ENCODE results near the gene GATA5. TPM values are rescaled to one million over a fixed set of nuclear protein-coding genes. Genes with fewer than 3 reads are reported as not detected.

Gene GATA5
- polyA plus RNA-seq, 1 donor from 2014 or later = not detected

GRCh38 chr20:62472941-62473585, 2.7 kb downstream of the GATA5 start:
- no peak overlapping the region for H3K27ac ChIP-seq (ENCODE audit: low read length)
- H3K9ac ChIP-seq (ENCODE audit: low read length) = no peak overlapping the region
- TF ChIP-seq, protein P1, sequence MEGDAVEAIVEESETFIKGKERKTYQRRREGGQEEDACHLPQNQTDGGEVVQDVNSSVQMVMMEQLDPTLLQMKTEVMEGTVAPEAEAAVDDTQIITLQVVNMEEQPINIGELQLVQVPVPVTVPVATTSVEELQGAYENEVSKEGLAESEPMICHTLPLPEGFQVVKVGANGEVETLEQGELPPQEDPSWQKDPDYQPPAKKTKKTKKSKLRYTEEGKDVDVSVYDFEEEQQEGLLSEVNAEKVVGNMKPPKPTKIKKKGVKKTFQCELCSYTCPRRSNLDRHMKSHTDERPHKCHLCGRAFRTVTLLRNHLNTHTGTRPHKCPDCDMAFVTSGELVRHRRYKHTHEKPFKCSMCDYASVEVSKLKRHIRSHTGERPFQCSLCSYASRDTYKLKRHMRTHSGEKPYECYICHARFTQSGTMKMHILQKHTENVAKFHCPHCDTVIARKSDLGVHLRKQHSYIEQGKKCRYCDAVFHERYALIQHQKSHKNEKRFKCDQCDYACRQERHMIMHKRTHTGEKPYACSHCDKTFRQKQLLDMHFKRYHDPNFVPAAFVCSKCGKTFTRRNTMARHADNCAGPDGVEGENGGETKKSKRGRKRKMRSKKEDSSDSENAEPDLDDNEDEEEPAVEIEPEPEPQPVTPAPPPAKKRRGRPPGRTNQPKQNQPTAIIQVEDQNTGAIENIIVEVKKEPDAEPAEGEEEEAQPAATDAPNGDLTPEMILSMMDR (IDR thresholded peaks at IDR 0.05; ENCODE audit: poor library complexity, severe bottlenecking) = no peak
- TF ChIP-seq TAF1 (IDR thresholded peaks at IDR 0.05; ENCODE audit: low read depth) = no peak
- no peaks in the 10 kb centered on the region for H3K36me3 ChIP-seq (ENCODE audit: insufficient read depth, low read length)
- H3K9me2 ChIP-seq (ENCODE audit: insufficient read depth, low read length) = no peaks in the 10 kb centered on the region
- H2AFZ ChIP-seq (ENCODE audit: low read depth, low read length) = no peak overlapping the region
- H3K4me2 ChIP-seq (ENCODE audit: low read length) = no peak overlapping the region
- no peak overlapping the region for H3K4me3 ChIP-seq (ENCODE audit: low read length)
- no peaks in the 10 kb centered on the region for H3F3A ChIP-seq (ENCODE audit: insufficient read depth, low read length, poor library complexity, severe bottlenecking)
- H3K27me3 ChIP-seq (ENCODE audit: insufficient read depth, low read depth, low read length) = peaks cover 55% of the 10 kb centered on the region
- H3K9me3 ChIP-seq (ENCODE audit: low read length) = no peaks in the 10 kb centered on the region
- H4K20me1 ChIP-seq (ENCODE audit: insufficient read depth) = no peaks in the 10 kb centered on the region
- H3K79me2 ChIP-seq (replicated peaks; ENCODE audit: insufficient read depth, low read length) = no peaks in the 10 kb centered on the region

- Histone ChIP-seq H3F3A (ENCODE audit: insufficient read depth, low read length, poor library complexity, severe bottlenecking) (no peaks in the 10 kb centered on the region), H2AFZ (ENCODE audit: low read depth, low read length) (no peak overlapping the region), H3K27me3 (ENCODE audit: insufficient read depth, low read depth, low read length) (peaks cover 48% of the 10 kb centered on the region), H4K20me1 (ENCODE audit: insufficient read depth) (no peaks in the 10 kb centered on the region), H3K9me2 (ENCODE audit: insufficient read depth, low read length) (no peaks in the 10 kb centered on the region), H3K9me3 (ENCODE audit: low read length) (no peaks in the 10 kb centered on the region), H3K9ac (ENCODE audit: low read length) (no peak overlapping the region), H3K27ac (ENCODE audit: low read length) (no peak overlapping the region), H3K4me3 (ENCODE audit: low read length) (no peak overlapping the region), H3K79me2 (replicated peaks; ENCODE audit: insufficient read depth, low read length) (no peaks in the 10 kb centered on the region), H3K36me3 (ENCODE audit: insufficient read depth, low read length) (no peaks in the 10 kb centered on the region), H3K4me2 (ENCODE audit: low read length) (no peak overlapping the region)
- TF ChIP-seq MXI1 (conservative IDR thresholded peaks at IDR 0.05; ENCODE audit: poor library complexity, severe bottlenecking) = no peak
- TF ChIP-seq EP300 (conservative IDR thresholded peaks at IDR 0.05; ENCODE audit: poor library complexity, severe bottlenecking) = no peak
- no peak for TF ChIP-seq RAD21 (conservative IDR thresholded peaks at IDR 0.05)
- no peak for TF ChIP-seq EZH2 (IDR thresholded peaks at IDR 0.05; ENCODE audit: borderline replicate concordance, insufficient read depth, low read length, poor library complexity, severe bottlenecking)
- TF ChIP-seq POLR2AphosphoS5 (IDR thresholded peaks at IDR 0.05) = no peak
- TF ChIP-seq, protein P2, sequence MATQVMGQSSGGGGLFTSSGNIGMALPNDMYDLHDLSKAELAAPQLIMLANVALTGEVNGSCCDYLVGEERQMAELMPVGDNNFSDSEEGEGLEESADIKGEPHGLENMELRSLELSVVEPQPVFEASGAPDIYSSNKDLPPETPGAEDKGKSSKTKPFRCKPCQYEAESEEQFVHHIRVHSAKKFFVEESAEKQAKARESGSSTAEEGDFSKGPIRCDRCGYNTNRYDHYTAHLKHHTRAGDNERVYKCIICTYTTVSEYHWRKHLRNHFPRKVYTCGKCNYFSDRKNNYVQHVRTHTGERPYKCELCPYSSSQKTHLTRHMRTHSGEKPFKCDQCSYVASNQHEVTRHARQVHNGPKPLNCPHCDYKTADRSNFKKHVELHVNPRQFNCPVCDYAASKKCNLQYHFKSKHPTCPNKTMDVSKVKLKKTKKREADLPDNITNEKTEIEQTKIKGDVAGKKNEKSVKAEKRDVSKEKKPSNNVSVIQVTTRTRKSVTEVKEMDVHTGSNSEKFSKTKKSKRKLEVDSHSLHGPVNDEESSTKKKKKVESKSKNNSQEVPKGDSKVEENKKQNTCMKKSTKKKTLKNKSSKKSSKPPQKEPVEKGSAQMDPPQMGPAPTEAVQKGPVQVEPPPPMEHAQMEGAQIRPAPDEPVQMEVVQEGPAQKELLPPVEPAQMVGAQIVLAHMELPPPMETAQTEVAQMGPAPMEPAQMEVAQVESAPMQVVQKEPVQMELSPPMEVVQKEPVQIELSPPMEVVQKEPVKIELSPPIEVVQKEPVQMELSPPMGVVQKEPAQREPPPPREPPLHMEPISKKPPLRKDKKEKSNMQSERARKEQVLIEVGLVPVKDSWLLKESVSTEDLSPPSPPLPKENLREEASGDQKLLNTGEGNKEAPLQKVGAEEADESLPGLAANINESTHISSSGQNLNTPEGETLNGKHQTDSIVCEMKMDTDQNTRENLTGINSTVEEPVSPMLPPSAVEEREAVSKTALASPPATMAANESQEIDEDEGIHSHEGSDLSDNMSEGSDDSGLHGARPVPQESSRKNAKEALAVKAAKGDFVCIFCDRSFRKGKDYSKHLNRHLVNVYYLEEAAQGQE (IDR thresholded peaks at IDR 0.05; ENCODE audit: borderline replicate concordance) = no peak
- TF ChIP-seq, protein P1 (IDR thresholded peaks at IDR 0.05; ENCODE audit: poor library complexity, severe bottlenecking) = no peak
Measured at GRCh38 chr20:62472138-62472940, 3.5 kb downstream of the GATA5 start.
